DND-41 (cell line): ENCODE data around the gene VAV3.

Source experiments
- ATAC-seq: fragments of 200-7000 bp; cut with Tn5 transposase; 3 replicates; pipeline ENCODE4 v1.9.1; 2021; ENCODE audit warnings: low read depth; ENCODE audit not compliant: insufficient read depth
- DNase-seq: peaks from one replicate; pipeline ENCODE4 v3.0.0-alpha.2; 2020
- H2AFZ ChIP-seq: 2 replicates; pipeline ENCODE4 v1.6.0; 2012; ENCODE audit warnings: low read depth, low read length
- H3K27ac ChIP-seq: 2 replicates; pipeline ENCODE4 v1.5.1; 2012; ENCODE audit warnings: low read length, inconsistent platforms
- H3K27me3 ChIP-seq: fragments of 200-600 bp; sonication (generic); 2 replicates; pipeline ENCODE4 v1.6.0; 2012; ENCODE audit warnings: low read length, mild to moderate bottlenecking, inconsistent platforms; ENCODE audit not compliant: insufficient read depth, poor library complexity
- H3K36me3 ChIP-seq: 2 replicates; pipeline ENCODE4 v1.5.1; 2012; ENCODE audit warnings: low read length, inconsistent platforms; ENCODE audit not compliant: insufficient read depth
- H3K4me1 ChIP-seq: 2 replicates; pipeline ENCODE4 v1.5.1; 2012; ENCODE audit warnings: mild to moderate bottlenecking, low read length; ENCODE audit not compliant: insufficient read depth
- H3K4me2 ChIP-seq: 2 replicates; pipeline ENCODE4 v1.6.0; 2012; ENCODE audit warnings: mild to moderate bottlenecking, moderate library complexity, low read length, inconsistent platforms; ENCODE audit not compliant: insufficient read depth
- H3K4me3 ChIP-seq, 2 experiments: fragments of 200-600 bp in 1 of 2; shearing (Covaris generic) in 1 of 2; 2 replicates each; pipeline ENCODE4 v1.5.1; 2012 to 2016; ENCODE audit warnings: inconsistent platforms in 2 of 2, low read length in 2 of 2, mild to moderate bottlenecking in 2 of 2, low read depth in 1 of 2, moderate library complexity in 1 of 2
- H3K79me2 ChIP-seq: 2 replicates; pipeline ENCODE4 v1.6.0; 2012; ENCODE audit warnings: low read length, inconsistent platforms; ENCODE audit not compliant: insufficient read depth
- H3K9ac ChIP-seq: 2 replicates; pipeline ENCODE4 v1.6.0; 2012; ENCODE audit warnings: low read depth, mild to moderate bottlenecking, inconsistent platforms, low read length, moderate library complexity
- H3K9me3 ChIP-seq: 2 replicates; pipeline ENCODE4 v1.5.1; 2012; ENCODE audit warnings: low read length, moderate library complexity, mild to moderate bottlenecking, inconsistent platforms; ENCODE audit not compliant: insufficient read depth, severe bottlenecking
- H4K20me1 ChIP-seq: 2 replicates; pipeline ENCODE4 v1.6.0; 2012; ENCODE audit warnings: low read length; ENCODE audit not compliant: insufficient read depth
- EZH2 ChIP-seq: IDR thresholded peaks from 3 replicates; pipeline ENCODE4 v1.6.1; 2012; ENCODE audit warnings: borderline replicate concordance, low read depth, mild to moderate bottlenecking, moderate library complexity, low read length, inconsistent platforms; ENCODE audit not compliant: severe bottlenecking
- TF ChIP-seq, protein P1 (sequence below): IDR thresholded peaks from 2 replicates; pipeline ENCODE4 v1.5.1; 2012; ENCODE audit warnings: borderline replicate concordance, low read length, moderate library complexity, mild to moderate bottlenecking; ENCODE audit not compliant: poor library complexity, severe bottlenecking; ENCODE audit errors: extremely low read depth

VAV3 gene

DNA sequence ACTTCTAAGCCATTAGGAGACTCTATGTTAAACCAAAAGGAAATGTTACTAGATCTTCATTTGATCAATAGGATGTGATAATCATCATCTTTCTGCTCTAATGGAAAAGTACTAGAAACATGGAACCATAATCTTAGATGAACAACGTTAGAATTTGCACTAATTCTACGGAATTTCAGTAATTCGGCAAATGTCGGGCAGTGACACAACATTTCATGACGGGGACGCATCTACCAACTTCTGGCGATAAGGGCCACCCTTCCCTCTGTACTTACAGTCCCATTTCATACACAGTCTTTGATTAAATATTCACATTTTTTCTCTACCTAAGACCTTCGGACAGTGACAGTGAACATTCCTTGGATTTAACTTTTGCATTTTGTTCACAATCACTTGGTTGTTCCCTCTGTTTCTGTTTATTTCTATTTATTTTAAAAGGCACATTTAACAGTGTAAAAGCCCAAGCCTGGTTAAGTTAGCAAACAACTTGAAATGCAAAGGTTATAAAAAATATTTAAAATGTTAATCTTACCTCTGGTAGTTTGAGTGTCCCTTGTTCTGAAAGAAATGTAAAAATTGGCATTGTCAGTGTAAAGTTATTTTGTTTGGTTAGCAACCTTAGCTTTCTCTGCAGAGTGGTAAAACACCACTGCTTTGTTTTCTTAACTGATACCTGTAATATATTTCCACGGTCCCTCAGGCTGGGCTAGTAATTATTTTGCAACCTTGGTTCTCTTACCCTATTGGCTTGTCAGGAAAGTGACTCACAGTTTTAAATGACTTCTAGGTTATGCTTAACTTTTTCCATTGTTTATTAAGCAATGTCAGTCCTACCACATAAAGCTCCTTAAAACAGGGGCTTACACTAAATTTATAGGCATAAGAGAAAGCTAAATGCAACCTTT lies 276.9 kb downstream of the VAV3 start:
- TF ChIP-seq EZH2, result no peak
- TF ChIP-seq, protein P1, sequence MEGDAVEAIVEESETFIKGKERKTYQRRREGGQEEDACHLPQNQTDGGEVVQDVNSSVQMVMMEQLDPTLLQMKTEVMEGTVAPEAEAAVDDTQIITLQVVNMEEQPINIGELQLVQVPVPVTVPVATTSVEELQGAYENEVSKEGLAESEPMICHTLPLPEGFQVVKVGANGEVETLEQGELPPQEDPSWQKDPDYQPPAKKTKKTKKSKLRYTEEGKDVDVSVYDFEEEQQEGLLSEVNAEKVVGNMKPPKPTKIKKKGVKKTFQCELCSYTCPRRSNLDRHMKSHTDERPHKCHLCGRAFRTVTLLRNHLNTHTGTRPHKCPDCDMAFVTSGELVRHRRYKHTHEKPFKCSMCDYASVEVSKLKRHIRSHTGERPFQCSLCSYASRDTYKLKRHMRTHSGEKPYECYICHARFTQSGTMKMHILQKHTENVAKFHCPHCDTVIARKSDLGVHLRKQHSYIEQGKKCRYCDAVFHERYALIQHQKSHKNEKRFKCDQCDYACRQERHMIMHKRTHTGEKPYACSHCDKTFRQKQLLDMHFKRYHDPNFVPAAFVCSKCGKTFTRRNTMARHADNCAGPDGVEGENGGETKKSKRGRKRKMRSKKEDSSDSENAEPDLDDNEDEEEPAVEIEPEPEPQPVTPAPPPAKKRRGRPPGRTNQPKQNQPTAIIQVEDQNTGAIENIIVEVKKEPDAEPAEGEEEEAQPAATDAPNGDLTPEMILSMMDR, result no peak
- no peak overlapping the region for H3K4me2 ChIP-seq
- no peaks in the 10 kb centered on the region for H3K4me1 ChIP-seq
- no peak overlapping the region for H3K4me3 ChIP-seq
- H3K27ac ChIP-seq, result no peak overlapping the region
- H3K36me3 ChIP-seq, result peaks cover 9% of the 10 kb centered on the region; the same call in 1 of the 2 replicates
- H4K20me1 ChIP-seq, result no peaks in the 10 kb centered on the region
- no peaks in the 10 kb centered on the region for H3K9me3 ChIP-seq
- no peaks in the 10 kb centered on the region for H3K79me2 ChIP-seq
- ATAC-seq (no peak), DNase-seq (no peak)
- no peak overlapping the region for H3K9ac ChIP-seq
- no peaks in the 10 kb centered on the region for H3K27me3 ChIP-seq
- H2AFZ ChIP-seq, result no peak overlapping the region

DNA sequence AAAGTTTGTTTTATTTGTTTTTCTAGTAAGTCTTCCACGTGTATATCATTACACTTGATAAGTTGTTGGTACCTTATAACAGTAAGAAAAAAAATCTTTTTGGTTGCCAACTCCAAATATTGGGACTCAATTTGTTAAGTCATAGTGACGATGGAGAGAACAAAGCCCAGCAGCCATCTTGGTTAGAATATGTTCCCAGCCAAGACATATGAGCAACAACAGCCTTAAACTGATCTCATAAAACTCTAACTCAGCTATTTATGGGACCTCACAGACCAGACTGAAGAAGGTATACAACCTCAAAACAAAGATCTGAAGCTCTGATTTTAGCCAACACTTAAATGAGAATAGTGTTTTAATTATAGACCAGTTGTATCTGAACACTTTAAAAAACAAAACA lies 281.3 kb downstream of the VAV3 start:
- ATAC-seq (no peak), DNase-seq (no peak)
- no peak overlapping the region for H3K4me3 ChIP-seq
- no peaks in the 10 kb centered on the region for H3K27me3 ChIP-seq
- H3K4me2 ChIP-seq, result no peak overlapping the region
- H3K36me3 ChIP-seq, result peaks cover 4% of the 10 kb centered on the region; the same call in 1 of the 2 replicates
- no peaks in the 10 kb centered on the region for H4K20me1 ChIP-seq
- H2AFZ ChIP-seq, result no peak overlapping the region
- H3K27ac ChIP-seq, result no peak overlapping the region
- H3K9me3 ChIP-seq, result no peaks in the 10 kb centered on the region
- TF ChIP-seq, protein P1, result no peak
- TF ChIP-seq EZH2, result no peak
- no peaks in the 10 kb centered on the region for H3K79me2 ChIP-seq
- H3K9ac ChIP-seq, result no peak overlapping the region
- no peaks in the 10 kb centered on the region for H3K4me1 ChIP-seq

DNA sequence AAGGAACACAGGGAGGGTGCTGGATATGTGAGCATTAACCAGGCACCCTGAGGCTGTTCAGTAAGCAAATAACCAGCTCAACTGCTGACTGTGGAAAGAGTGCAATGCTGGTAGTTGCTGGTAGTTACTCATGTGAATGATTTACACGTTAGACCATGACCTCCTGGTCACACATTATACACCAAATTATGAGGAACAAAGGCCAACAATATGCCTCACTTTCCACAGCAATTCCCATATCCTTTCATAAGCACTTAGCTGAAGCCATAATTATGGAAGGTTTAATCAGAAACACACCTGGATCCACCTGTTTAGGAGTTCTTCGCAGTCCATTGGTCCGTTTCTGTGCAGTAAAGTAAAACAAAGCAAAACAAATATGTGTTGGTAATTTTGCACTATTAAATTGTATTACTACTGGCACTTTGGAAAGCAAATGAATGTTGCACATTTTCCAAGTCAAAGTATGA lies 281.8 kb downstream of the VAV3 start:
- H3K27me3 ChIP-seq, result no peaks in the 10 kb centered on the region
- no peak overlapping the region for H3K27ac ChIP-seq
- H2AFZ ChIP-seq, result no peak overlapping the region
- no peaks in the 10 kb centered on the region for H3K79me2 ChIP-seq
- no peak for ATAC-seq
- H3K9ac ChIP-seq, result no peak overlapping the region
- peaks cover 4% of the 10 kb centered on the region; the same call in 1 of the 2 replicates for H3K36me3 ChIP-seq
- TF ChIP-seq, protein P1, result no peak
- no peak for TF ChIP-seq EZH2
- no peaks in the 10 kb centered on the region for H3K9me3 ChIP-seq
- H3K4me2 ChIP-seq, result no peak overlapping the region
- no peak for DNase-seq
- H3K4me3 ChIP-seq, result no peak overlapping the region
- H4K20me1 ChIP-seq, result no peaks in the 10 kb centered on the region
- no peaks in the 10 kb centered on the region for H3K4me1 ChIP-seq
